Osteoblast (primary cell): Measurements from ENCODE around the gene ACOT4. TPM values are rescaled to one million over a fixed set of nuclear protein-coding genes. Genes with fewer than 3 reads are reported as not detected.
"Not testable (repeated sequence)": the region's sequence is repeated elsewhere in the genome, so short reads cannot be mapped to it uniquely, and the experiment has no call there.

Experiments used
- DNase-seq: peaks from one replicate; pipeline ENCODE4 v3.0.0; 2011; ENCODE audit warnings: low spot score, mixed read lengths; ENCODE audit not compliant: insufficient read length; ENCODE audit errors: missing footprints
- H2AFZ ChIP-seq: 2 replicates; pipeline ENCODE4 v1.6.0; 2011; ENCODE audit warnings: mild to moderate bottlenecking, low read length
- H3K27ac ChIP-seq: 2 replicates; pipeline ENCODE4 v1.5.1; 2011; ENCODE audit warnings: mild to moderate bottlenecking, low read depth, low read length, moderate library complexity
- H3K27me3 ChIP-seq: 2 replicates; pipeline ENCODE4 v1.6.0; 2012; ENCODE audit warnings: mild to moderate bottlenecking, control low read depth, inconsistent platforms, low read length, moderate library complexity; ENCODE audit not compliant: insufficient read depth
- H3K36me3 ChIP-seq: 2 replicates; pipeline ENCODE4 v1.5.1; 2011; ENCODE audit warnings: mild to moderate bottlenecking, low read length, control low read depth, moderate library complexity; ENCODE audit not compliant: insufficient read depth
- H3K4me1 ChIP-seq: 2 replicates; pipeline ENCODE4 v1.5.1; 2011; ENCODE audit warnings: mild to moderate bottlenecking, low read length, control low read depth, moderate library complexity; ENCODE audit not compliant: insufficient read depth
- H3K4me2 ChIP-seq: 2 replicates; pipeline ENCODE4 v1.6.0; 2011; ENCODE audit warnings: mild to moderate bottlenecking, low read length; ENCODE audit not compliant: insufficient read depth
- H3K4me3 ChIP-seq: fragments of 200-600 bp; sonication (generic); 3 replicates; pipeline ENCODE4 v1.5.1; 2012; ENCODE audit warnings: mild to moderate bottlenecking, low read length, inconsistent platforms; ENCODE audit not compliant: insufficient read depth
- H3K79me2 ChIP-seq: 2 replicates; pipeline ENCODE4 v1.6.0; 2012; ENCODE audit warnings: mild to moderate bottlenecking, low read length, control low read depth, inconsistent platforms; ENCODE audit not compliant: insufficient read depth
- H3K9me3 ChIP-seq: 2 replicates; pipeline ENCODE4 v1.5.1; 2011; ENCODE audit warnings: low read depth, low read length, control low read depth
- H4K20me1 ChIP-seq: 2 replicates; pipeline ENCODE4 v1.6.0; 2012; ENCODE audit warnings: mild to moderate bottlenecking, low read length, control low read depth; ENCODE audit not compliant: insufficient read depth
- total RNA-seq: library from RNA; depleted of rRNA; stranded (reverse); fragments of >200 nt; gene quantifications from 2 replicates; pipeline ENCODE4 v1.2.3, GENCODE V29; 2012
- TF ChIP-seq, protein P1 (sequence below): IDR thresholded peaks from 2 replicates; pipeline ENCODE4 v1.5.1; 2011; ENCODE audit warnings: mild to moderate bottlenecking, low read depth, low read length, moderate library complexity; ENCODE audit errors: extremely low read depth

The ACOT4 gene
- total RNA-seq, 1 donor = 2.5 TPM

GRCh38 chr14:73570913-73571312 is 20.8 kb upstream of the ACOT4 start:
- H3K27me3 ChIP-seq, H3K9me3 ChIP-seq, H3K36me3 ChIP-seq, H4K20me1 ChIP-seq, H2AFZ ChIP-seq, H3K27ac ChIP-seq, H3K4me3 ChIP-seq: not testable (repeated sequence)
- Histone ChIP-seq H3K79me2 (peaks cover 19% of the 10 kb centered on the region), H3K4me1 (peaks cover 17% of the 10 kb centered on the region), H3K4me2 (peak overlapping the region; percentile 81)
- TF ChIP-seq, protein P1, sequence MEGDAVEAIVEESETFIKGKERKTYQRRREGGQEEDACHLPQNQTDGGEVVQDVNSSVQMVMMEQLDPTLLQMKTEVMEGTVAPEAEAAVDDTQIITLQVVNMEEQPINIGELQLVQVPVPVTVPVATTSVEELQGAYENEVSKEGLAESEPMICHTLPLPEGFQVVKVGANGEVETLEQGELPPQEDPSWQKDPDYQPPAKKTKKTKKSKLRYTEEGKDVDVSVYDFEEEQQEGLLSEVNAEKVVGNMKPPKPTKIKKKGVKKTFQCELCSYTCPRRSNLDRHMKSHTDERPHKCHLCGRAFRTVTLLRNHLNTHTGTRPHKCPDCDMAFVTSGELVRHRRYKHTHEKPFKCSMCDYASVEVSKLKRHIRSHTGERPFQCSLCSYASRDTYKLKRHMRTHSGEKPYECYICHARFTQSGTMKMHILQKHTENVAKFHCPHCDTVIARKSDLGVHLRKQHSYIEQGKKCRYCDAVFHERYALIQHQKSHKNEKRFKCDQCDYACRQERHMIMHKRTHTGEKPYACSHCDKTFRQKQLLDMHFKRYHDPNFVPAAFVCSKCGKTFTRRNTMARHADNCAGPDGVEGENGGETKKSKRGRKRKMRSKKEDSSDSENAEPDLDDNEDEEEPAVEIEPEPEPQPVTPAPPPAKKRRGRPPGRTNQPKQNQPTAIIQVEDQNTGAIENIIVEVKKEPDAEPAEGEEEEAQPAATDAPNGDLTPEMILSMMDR = peak; percentile 65
- peak; percentile 82 for DNase-seq

- H3K9me3 ChIP-seq, H3K36me3 ChIP-seq: not testable (repeated sequence)
Observed at GRCh38 chr14:73573034-73573433, 18.6 kb upstream of the ACOT4 start.

DNA sequence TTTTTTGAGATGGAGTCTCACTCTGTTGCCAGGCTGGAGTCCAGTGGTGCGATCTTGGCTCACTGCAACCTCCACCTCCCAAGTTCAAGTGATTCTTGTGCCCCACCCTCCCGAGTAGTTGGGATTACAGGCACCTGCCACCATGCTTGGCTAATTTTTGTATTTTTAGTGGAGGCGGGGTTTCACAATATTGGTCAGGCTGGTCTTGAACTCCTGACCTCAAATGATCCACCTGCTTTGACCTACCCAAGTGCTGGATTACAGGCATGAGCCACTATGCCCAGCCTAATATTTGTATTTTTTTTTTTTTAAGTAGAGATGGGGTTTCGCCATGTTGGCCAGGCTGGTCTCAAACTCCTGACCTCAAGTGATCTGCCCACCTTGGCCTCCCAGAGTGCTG is 17.9 kb upstream of the ACOT4 start:
- not testable (repeated sequence) for H2AFZ ChIP-seq, DNase-seq, H3K27me3 ChIP-seq, H3K27ac ChIP-seq, H3K4me1 ChIP-seq, H3K4me3 ChIP-seq, H3K4me2 ChIP-seq, H3K9me3 ChIP-seq, H3K79me2 ChIP-seq, H3K36me3 ChIP-seq, H4K20me1 ChIP-seq

More at GRCh38 chr14:73573034-73573433, 18.6 kb upstream of the ACOT4 start:
- H3K27ac ChIP-seq, H4K20me1 ChIP-seq, H3K79me2 ChIP-seq, H2AFZ ChIP-seq, H3K4me3 ChIP-seq, H3K4me2 ChIP-seq, DNase-seq, H3K27me3 ChIP-seq: not testable (repeated sequence)
- peaks cover 14% of the 10 kb centered on the region for H3K4me1 ChIP-seq

GRCh38 chr14:73574251-73574650 is 17.4 kb upstream of the ACOT4 start:
- H3K4me3 ChIP-seq, H3K4me2 ChIP-seq, H3K9me3 ChIP-seq, H2AFZ ChIP-seq, H3K36me3 ChIP-seq, H3K4me1 ChIP-seq, DNase-seq, H3K27me3 ChIP-seq, H4K20me1 ChIP-seq, H3K27ac ChIP-seq, H3K79me2 ChIP-seq: not testable (repeated sequence)

GRCh38 chr14:73576391-73576790 is 15.3 kb upstream of the ACOT4 start:
- H3K9me3 ChIP-seq = no peaks in the 10 kb centered on the region
- no peaks in the 10 kb centered on the region for H3K27me3 ChIP-seq
- peaks cover 2% of the 10 kb centered on the region for H4K20me1 ChIP-seq
- no peak overlapping the region for H3K4me3 ChIP-seq
- H3K79me2 ChIP-seq = peaks cover under 1% of the 10 kb centered on the region
- TF ChIP-seq, protein P1 = no peak
- H3K36me3 ChIP-seq = peaks cover 5% of the 10 kb centered on the region
- H3K4me2 ChIP-seq = no peak overlapping the region
- H3K27ac ChIP-seq = no peak overlapping the region
- H3K4me1 ChIP-seq = peaks cover 3% of the 10 kb centered on the region
- DNase-seq = peak; percentile 39
- H2AFZ ChIP-seq = no peak overlapping the region

DNA sequence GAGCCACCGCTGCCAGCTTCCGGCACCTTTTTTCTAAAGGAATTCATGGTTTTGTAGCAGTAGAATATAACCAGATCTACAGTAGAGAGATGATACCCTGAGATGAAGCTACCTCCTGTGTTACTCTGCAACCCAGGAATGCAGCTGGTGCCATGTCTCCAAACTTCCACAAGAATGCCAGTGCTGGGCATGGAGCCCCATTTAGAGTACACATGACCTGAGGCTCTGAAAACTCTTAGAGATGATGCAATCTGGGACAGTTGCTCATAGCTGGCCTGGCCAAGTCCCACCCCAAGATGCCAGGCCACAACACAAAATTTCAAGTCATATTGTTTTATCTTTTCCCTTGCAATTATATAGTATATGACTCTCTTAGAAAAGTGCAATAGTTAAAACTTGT is 14.5 kb upstream of the ACOT4 start:
- not testable (repeated sequence) for H3K4me1 ChIP-seq, DNase-seq, H2AFZ ChIP-seq, H3K9me3 ChIP-seq, H3K27ac ChIP-seq, H4K20me1 ChIP-seq, H3K4me3 ChIP-seq, H3K4me2 ChIP-seq, H3K27me3 ChIP-seq, H3K79me2 ChIP-seq, H3K36me3 ChIP-seq

GRCh38 chr14:73582102-73582979 is 9.3 kb upstream of the ACOT4 start:
- H3K4me1 ChIP-seq, DNase-seq: not testable (repeated sequence)

More at GRCh38 chr14:73582102-73582979, 9.3 kb upstream of the ACOT4 start:
- not testable (repeated sequence) for H4K20me1 ChIP-seq, H3K4me2 ChIP-seq, H3K36me3 ChIP-seq, H3K4me3 ChIP-seq, H3K27ac ChIP-seq, H3K9me3 ChIP-seq, H3K79me2 ChIP-seq, H2AFZ ChIP-seq, H3K27me3 ChIP-seq
